Retinal pigment epithelial cell (primary cell): ENCODE results near the gene LCP1.
"Not testable (repeated sequence)": the region's sequence is repeated elsewhere in the genome, so short reads cannot be mapped to it uniquely, and the experiment has no call there.

Experiments
- DNase-seq: peaks from one replicate; pipeline ENCODE4 v3.0.0-alpha.2; 2010; ENCODE audit warnings: low read depth
- H3K4me3 ChIP-seq: 2 replicates; pipeline ENCODE4 v1.5.1; 2011; ENCODE audit warnings: mild to moderate bottlenecking, low read length, control low read depth, moderate library complexity
- TF ChIP-seq, protein P1 (sequence below): conservative IDR thresholded peaks from 2 replicates; pipeline ENCODE4 v1.5.1; 2011; ENCODE audit warnings: low read depth, low read length, control low read depth, inconsistent platforms

The LCP1 gene, protein sequence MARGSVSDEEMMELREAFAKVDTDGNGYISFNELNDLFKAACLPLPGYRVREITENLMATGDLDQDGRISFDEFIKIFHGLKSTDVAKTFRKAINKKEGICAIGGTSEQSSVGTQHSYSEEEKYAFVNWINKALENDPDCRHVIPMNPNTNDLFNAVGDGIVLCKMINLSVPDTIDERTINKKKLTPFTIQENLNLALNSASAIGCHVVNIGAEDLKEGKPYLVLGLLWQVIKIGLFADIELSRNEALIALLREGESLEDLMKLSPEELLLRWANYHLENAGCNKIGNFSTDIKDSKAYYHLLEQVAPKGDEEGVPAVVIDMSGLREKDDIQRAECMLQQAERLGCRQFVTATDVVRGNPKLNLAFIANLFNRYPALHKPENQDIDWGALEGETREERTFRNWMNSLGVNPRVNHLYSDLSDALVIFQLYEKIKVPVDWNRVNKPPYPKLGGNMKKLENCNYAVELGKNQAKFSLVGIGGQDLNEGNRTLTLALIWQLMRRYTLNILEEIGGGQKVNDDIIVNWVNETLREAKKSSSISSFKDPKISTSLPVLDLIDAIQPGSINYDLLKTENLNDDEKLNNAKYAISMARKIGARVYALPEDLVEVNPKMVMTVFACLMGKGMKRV

DNA sequence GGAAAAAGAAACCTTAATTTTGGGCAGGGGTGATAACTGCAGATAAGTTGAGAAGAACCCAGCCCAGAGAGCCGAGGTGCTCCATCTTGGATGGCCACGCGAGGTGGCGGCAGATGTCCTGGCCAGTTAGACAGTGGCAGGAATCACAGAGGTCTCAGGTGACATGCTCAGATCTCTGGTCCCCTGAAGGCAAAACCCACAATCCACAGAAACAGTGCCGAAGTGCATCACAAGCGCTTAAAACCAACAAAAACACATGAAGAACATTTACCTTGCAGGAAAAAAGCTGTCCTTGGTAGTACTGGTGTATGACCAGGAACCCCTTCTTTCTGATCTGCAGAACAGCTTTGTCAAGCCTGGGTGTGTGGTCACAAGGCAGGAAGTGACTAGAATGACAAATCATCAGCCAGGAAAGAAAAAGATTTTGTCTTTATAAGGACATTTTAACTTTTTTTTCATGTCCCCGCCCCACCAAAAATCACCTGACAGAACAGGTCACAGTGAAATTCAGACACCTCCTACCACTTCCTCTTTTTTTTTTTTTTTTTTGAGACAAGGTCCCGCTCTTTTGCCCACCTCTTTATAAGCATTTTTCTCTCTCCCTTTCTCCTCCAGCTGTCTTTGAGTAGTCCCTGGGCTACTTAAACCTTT lies at the start of gene LCP1:
Gene LCP1, minus strand, starts transcription at position 338 of the 651 bp plus-strand sequence. CDS start 22,515 bp downstream, outside the sequence.
- H3K4me3 ChIP-seq: no peak within 1 kb of the TSS
- DNase-seq: no peak

DNA sequence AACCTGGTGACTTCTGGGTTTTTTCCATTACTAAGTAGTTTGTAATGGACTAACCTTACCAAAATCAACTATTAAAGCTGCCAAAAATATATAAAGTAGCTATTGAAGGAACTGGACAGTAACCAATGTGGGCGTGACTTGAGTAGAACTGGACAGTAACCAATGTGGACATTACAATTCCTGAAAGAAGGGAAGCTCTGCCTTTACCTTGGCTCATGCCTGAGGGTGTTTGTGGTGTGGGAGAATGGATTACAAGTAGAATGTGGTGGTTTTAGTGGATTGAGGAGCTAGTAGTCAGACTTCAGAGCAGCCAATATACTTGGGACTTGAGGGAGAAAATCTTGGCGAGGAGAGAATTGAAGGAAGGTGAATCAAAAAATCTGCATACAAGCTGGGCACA lies 47.3 kb upstream of the LCP1 start:
- TF ChIP-seq, protein P1, sequence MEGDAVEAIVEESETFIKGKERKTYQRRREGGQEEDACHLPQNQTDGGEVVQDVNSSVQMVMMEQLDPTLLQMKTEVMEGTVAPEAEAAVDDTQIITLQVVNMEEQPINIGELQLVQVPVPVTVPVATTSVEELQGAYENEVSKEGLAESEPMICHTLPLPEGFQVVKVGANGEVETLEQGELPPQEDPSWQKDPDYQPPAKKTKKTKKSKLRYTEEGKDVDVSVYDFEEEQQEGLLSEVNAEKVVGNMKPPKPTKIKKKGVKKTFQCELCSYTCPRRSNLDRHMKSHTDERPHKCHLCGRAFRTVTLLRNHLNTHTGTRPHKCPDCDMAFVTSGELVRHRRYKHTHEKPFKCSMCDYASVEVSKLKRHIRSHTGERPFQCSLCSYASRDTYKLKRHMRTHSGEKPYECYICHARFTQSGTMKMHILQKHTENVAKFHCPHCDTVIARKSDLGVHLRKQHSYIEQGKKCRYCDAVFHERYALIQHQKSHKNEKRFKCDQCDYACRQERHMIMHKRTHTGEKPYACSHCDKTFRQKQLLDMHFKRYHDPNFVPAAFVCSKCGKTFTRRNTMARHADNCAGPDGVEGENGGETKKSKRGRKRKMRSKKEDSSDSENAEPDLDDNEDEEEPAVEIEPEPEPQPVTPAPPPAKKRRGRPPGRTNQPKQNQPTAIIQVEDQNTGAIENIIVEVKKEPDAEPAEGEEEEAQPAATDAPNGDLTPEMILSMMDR: no peak
- DNase-seq: no peak
- H3K4me3 ChIP-seq: no peak overlapping the region

More for the DNA sequence above, at the start of gene LCP1:
- TF ChIP-seq, protein P1: no peak

- peak; percentile 38 for DNase-seq
- H3K4me3 ChIP-seq: not testable (repeated sequence)
These were observed 38.3 kb upstream of the LCP1 start for GRCh38 chr13:46220234-46220633.

DNA sequence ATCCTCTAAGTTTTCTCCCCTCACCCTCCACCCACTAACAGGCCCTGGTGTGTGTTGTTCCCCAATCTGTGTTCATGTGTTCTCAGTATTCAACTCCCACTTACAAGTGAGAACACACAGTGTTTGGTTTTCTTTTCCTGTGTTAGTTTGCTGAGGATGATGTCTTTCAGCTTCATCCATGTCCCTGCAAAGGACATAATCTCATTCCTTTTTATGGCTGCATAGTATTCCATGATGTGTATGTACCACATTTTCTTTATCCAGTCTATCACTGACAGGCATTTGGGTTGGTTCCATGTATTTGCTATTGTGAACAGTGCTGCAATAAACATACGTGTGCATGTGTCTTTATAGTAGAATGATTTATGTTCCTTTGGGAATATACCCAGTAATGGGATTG lies 32.8 kb upstream of the LCP1 start:
- H3K4me3 ChIP-seq, DNase-seq: not testable (repeated sequence)

GRCh38 chr13:46213242-46213641 lies 31.3 kb upstream of the LCP1 start:
- TF ChIP-seq, protein P1: no peak
- H3K4me3 ChIP-seq: no peak overlapping the region
- no peak for DNase-seq

GRCh38 chr13:46211483-46212351 lies 29.7 kb upstream of the LCP1 start, which contains the start of gene LRRC63:
LRRC63 (plus strand) TSS chr13:46211928; CDS start chr13:46213035, 1,107 bp downstream.
- TF ChIP-seq, protein P1: no peak
- no peak for DNase-seq

GRCh38 chr13:46211116-46211482 lies 29.1 kb upstream of the LCP1 start:
- TF ChIP-seq, protein P1: no peak
- no peak for DNase-seq
- peak overlapping the region; percentile 69 for H3K4me3 ChIP-seq

More at GRCh38 chr13:46211483-46212351, 29.7 kb upstream of the LCP1 start, which contains the start of gene LRRC63:
- H3K4me3 ChIP-seq: peak within 1 kb of the TSS; percentile 69
